ELR (cell line): ENCODE data around the gene PCSK5.
A peak's percentile ranks its signal among the peaks of the same experiment; 100 is the strongest.

Experiments used
- DNase-seq: peaks from one replicate; pipeline ENCODE4 v3.0.0-alpha.2; 2015; ENCODE audit warnings: low read depth

The PCSK5 gene

GRCh38 chr9:76399856-76400255 lies 509.4 kb downstream of the PCSK5 start:
- DNase-seq: no peak

GRCh38 chr9:76400534-76401096 lies 510.1 kb downstream of the PCSK5 start:
- peak; percentile 67 for DNase-seq

DNA sequence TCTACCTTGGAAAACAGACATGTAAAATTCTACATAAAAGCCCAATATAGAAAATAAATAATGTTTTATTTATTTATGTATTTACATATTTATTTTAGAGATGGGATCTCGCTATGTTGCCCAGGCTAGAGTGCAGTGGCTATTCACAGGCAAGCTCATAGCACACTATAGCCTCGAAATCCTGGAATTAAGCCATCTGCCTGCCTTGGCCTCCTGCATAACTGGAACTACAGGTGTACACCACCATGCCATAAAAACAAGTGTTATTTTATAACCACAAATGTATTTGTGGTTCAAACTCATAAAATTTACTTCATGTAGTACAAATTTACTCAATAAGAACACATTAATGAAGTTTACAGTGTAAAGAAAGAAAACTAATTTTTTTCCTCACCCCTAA lies 510.7 kb downstream of the PCSK5 start:
- no peak for DNase-seq

- DNase-seq: peak; percentile 80
Measured at GRCh38 chr9:76401580-76402354, 511.3 kb downstream of the PCSK5 start.

- DNase-seq: peak; percentile 85
Measured at GRCh38 chr9:76403352-76403751, 512.9 kb downstream of the PCSK5 start.

DNA sequence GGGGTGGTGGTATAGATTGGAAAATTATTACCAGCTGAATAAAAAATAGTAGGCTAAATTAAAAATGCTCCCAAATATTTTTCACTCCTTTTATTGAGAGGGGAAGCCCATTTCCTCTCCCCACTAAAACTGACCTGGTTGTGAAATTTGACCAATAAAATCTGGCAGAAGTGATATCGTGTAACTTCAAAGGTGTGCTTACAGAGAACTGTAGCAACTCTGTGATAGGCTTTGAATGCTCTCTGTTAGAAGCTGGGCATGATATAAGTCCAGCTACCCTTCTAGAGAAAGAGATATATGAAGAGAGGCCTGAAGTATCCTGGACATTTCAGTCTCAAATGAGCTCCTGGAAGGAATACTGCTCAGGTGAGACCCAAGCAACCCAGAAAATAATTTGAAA lies 513.9 kb downstream of the PCSK5 start:
- DNase-seq: no peak

- DNase-seq: no peak
Measured at GRCh38 chr9:76405340-76405739, 514.9 kb downstream of the PCSK5 start.

DNA sequence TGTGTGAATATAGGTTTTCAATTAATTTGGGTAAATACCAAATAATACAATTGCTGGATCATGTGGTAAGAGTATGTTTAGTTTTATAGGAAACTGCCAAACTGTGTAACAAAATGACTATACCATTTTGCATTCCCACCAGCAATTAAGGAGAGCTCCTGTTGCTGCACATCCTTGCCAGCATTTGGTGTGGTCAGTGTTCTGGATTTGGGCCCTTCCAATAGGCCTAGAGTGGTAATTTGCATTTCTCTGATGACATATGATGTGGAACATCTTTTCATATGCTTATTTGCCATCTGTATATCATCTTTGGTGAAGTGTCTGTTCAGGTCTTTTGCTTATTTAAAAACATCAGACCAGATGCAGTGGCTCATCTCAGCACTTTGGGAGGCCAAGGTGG lies 515.4 kb downstream of the PCSK5 start:
- DNase-seq: no peak
